ENCODE data around the gene HAP1. TPM values are rescaled to one million over a fixed set of nuclear protein-coding genes. Genes with fewer than 3 reads are reported as not detected.
"Not testable (repeated sequence)": the region's sequence is repeated elsewhere in the genome, so short reads cannot be mapped to it uniquely, and the experiment has no call there.

Gene HAP1
- total RNA-seq, 1 experiment from 2014 or later = 0.94 TPM

DNA sequence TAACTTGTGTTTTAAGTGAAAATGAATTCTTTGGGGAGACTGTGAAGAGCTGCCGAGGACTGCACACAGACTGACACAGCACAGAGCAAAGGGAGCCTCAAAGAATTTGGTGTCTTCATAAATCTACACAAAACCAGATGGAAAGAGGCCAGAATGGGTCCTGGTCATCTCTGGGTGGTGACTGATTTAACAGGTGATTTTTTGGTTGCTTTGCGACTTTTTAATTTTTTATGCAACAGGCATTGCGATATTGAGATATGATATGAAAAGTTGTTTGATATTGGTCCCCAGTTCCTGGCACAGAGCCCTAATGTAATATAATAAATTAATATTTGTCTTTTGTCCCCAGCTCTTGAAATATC is 58.4 kb downstream of the HAP1 start:
- no peak for DNase-seq (ENCODE audit: extremely low read depth, low read depth)

DNA sequence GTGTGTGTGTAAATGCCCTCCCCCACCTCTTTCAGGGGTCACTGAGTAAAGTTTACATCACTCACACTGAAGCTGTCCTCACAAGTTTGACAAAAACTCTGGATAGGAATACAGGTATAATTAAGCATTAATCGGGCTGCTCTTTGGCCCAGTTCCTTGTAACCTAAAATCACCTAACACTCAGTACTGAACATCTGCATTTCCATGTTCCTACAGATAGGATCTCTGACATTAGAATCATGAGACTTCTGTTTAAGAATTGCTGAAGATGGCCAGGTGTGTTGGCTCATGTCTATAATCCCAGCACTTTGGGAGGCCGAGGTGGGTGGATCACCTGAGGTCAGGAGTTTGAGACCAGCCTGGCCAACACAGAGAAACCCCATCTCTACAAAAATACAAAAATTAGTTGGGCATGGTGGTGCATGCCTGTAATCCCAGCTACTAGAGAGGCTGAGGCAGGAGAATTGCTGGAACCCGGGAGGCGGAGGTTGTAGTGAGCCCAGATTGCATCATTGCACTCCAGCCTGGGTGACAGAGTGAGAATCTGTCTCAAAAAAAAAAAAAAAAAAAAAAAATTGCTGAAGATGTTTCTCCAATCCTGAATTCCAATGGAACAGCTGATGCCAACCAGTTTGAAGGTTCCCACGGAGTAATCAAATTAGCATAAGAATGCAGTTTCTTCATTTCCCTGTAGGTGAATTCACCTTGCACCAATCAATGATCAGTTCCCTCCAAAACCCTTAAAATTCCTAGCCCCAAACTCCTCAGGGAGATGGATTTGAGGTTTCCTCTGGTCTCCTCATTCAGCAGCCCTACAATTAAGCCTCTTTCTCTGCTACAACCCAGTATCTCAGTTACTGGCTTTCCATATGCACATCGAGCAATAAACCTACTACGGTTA is 59.0 kb downstream of the HAP1 start:
- not testable (repeated sequence) for DNase-seq (ENCODE audit: extremely low read depth, low read depth)

Small RNA genes lying within 50 kb of the gene (small RNA-seq; reads per million reads assigned to genes)
- gene RN7SL399P (0 reads per million in 2 experiments), gene RNA5SP442 (0.02 to 0.18 reads per million in 2 experiments)

Other genes starting within 250 kb of the HAP1 start
- gene KRT36, start 244.7 kb downstream of the HAP1 start, total RNA-seq (2014; rRNA removed; shearing (Covaris generic)) = not detected in 2 replicates
- not detected in 2 replicates for gene KRT13, start 229.0 kb downstream of the HAP1 start, total RNA-seq (2014; rRNA removed; shearing (Covaris generic))
- gene KRT15, start 215.8 kb downstream of the HAP1 start, total RNA-seq (2014; rRNA removed; shearing (Covaris generic)) = 3.7 and 6.0 TPM in 2 replicates
- 1,671 and 1,675 TPM in 2 replicates for gene KRT19, start 206.3 kb downstream of the HAP1 start, total RNA-seq (2014; rRNA removed; shearing (Covaris generic))
- not detected in 2 replicates for gene KRT9, start 162.6 kb downstream of the HAP1 start, total RNA-seq (2014; rRNA removed; shearing (Covaris generic))
- gene KRT14, start 147.7 kb downstream of the HAP1 start, total RNA-seq (2014; rRNA removed; shearing (Covaris generic)) = not detected in 2 replicates
- gene KRT16, start 121.9 kb downstream of the HAP1 start, total RNA-seq (2014; rRNA removed; shearing (Covaris generic)) = not detected in 2 replicates
- 0.42 TPM in 1 of 2 replicates, not detected in the other for gene KRT17, start 110.1 kb downstream of the HAP1 start, total RNA-seq (2014; rRNA removed; shearing (Covaris generic))
- 356 and 499 TPM in 2 replicates for gene EIF1, start 45.8 kb downstream of the HAP1 start, total RNA-seq (2014; rRNA removed; shearing (Covaris generic))
- gene GAST, start 22.3 kb downstream of the HAP1 start, total RNA-seq (2014; rRNA removed; shearing (Covaris generic)) = not detected in 2 replicates
- 142 and 158 TPM in 2 replicates for gene JUP, start 52.1 kb upstream of the HAP1 start, total RNA-seq (2014; rRNA removed; shearing (Covaris generic))
- 42.9 and 47.7 TPM in 2 replicates for gene P3H4, start 77.3 kb upstream of the HAP1 start, total RNA-seq (2014; rRNA removed; shearing (Covaris generic))
- gene FKBP10, start 78.4 kb upstream of the HAP1 start, total RNA-seq (2014; rRNA removed; shearing (Covaris generic)) = 264 and 267 TPM in 2 replicates
- 103 and 119 TPM in 2 replicates for gene NT5C3B, start 101.6 kb upstream of the HAP1 start, total RNA-seq (2014; rRNA removed; shearing (Covaris generic))
- gene KLHL10, start 103.2 kb upstream of the HAP1 start, total RNA-seq (2014; rRNA removed; shearing (Covaris generic)) = 0.05 TPM in 1 of 2 replicates, not detected in the other
- 21.1 and 29.2 TPM in 2 replicates for gene KLHL11, start 130.8 kb upstream of the HAP1 start, total RNA-seq (2014; rRNA removed; shearing (Covaris generic))
- gene ACLY, start 184.3 kb upstream of the HAP1 start, total RNA-seq (2014; rRNA removed; shearing (Covaris generic)) = 100 and 114 TPM in 2 replicates
- gene ODAD4, start 196.0 kb upstream of the HAP1 start, total RNA-seq (2014; rRNA removed; shearing (Covaris generic)) = 0.46 and 1.3 TPM in 2 replicates
- gene CNP, start 232.2 kb upstream of the HAP1 start, total RNA-seq (2014; rRNA removed; shearing (Covaris generic)) = 26.4 and 35.2 TPM in 2 replicates

Data from NCI-H460 (cell line).